IMR-90 (cell line): ENCODE data around the gene OPTN. TPM values are rescaled to one million over a fixed set of nuclear protein-coding genes. Genes with fewer than 3 reads are reported as not detected.

Experiments
- ATAC-seq: fragments of 200-7000 bp; cut with Tn5 transposase; 2 replicates; pipeline ENCODE4 v1.9.1; 2020; ENCODE audit warnings: low read depth, mild to moderate bottlenecking, moderate library complexity
- BruUV-seq: library from RNA; stranded (reverse); fragments of 400-500 nt; replicated peaks from 2 replicates; lab custom pipeline; 2021; lab: Mats Ljungman, UMichigan
- CTCF ChIA-PET: fragments of 300-600 bp; formaldehyde crosslinking; extraction: SDS; loops from one replicate; lab custom pipeline; 2021; ENCODE audit warnings: antibody characterized with exemption; lab: Yijun Ruan, JAX
- POLR2A ChIA-PET: fragments of 300-600 bp; sonication (Branson Sonifier 250); formaldehyde crosslinking; loops from one replicate; lab custom pipeline; 2022; ENCODE audit warnings: antibody characterized with exemption; ENCODE audit not compliant: unreplicated experiment; lab: Charles Lee
- DNase-seq: peaks from one replicate; pipeline ENCODE4 v3.0.0; 2013
- H2AFZ ChIP-seq: replicated peaks from 2 replicates; pipeline ENCODE3; 2013; ENCODE audit warnings: low read length, mild to moderate bottlenecking; ENCODE audit not compliant: poor library complexity
- H2AK5ac ChIP-seq: 2 replicates; pipeline ENCODE4 v1.6.1; 2013; ENCODE audit warnings: low read depth, low read length, inconsistent platforms
- H2AK9ac ChIP-seq: replicated peaks from 2 replicates; pipeline ENCODE3; 2013; ENCODE audit warnings: mild to moderate bottlenecking, low read depth, low read length, moderate library complexity; ENCODE audit not compliant: poor library complexity
- H2BK120ac ChIP-seq: 2 replicates; pipeline ENCODE4 v1.6.1; 2013; ENCODE audit warnings: low read depth, low read length, inconsistent platforms
- H2BK15ac ChIP-seq: 3 replicates; pipeline ENCODE4 v1.6.1; 2013; ENCODE audit warnings: low read depth, low read length, inconsistent platforms
- H2BK20ac ChIP-seq: 2 replicates; pipeline ENCODE4 v1.6.1; 2013; ENCODE audit warnings: low read depth, mild to moderate bottlenecking, inconsistent platforms, low read length, moderate library complexity
- H2BK5ac ChIP-seq: 2 replicates; pipeline ENCODE4 v1.6.1; 2013; ENCODE audit warnings: mild to moderate bottlenecking, low read depth, low read length, inconsistent platforms; ENCODE audit not compliant: poor library complexity, severe bottlenecking
- H3K14ac ChIP-seq: replicated peaks from 2 replicates; pipeline ENCODE4 v1.6.1; 2013; ENCODE audit warnings: low read depth, low read length, inconsistent platforms
- H3K18ac ChIP-seq: 2 replicates; pipeline ENCODE4 v1.6.1; 2013; ENCODE audit warnings: low read depth, low read length, control low read depth
- H3K23ac ChIP-seq: 2 replicates; pipeline ENCODE4 v1.6.1; 2013; ENCODE audit warnings: low read depth, low read length, inconsistent platforms
- H3K27ac ChIP-seq: 2 replicates; pipeline ENCODE4 v1.5.1; 2013; ENCODE audit warnings: mild to moderate bottlenecking, control low read depth, low read length; ENCODE audit not compliant: insufficient read depth
- H3K27me3 ChIP-seq: 2 replicates; pipeline ENCODE4 v1.6.1; 2013; ENCODE audit warnings: low read length; ENCODE audit not compliant: control insufficient read depth, insufficient read depth
- H3K36me3 ChIP-seq: 2 replicates; pipeline ENCODE4 v1.6.1; 2013; ENCODE audit warnings: low read length, mixed read lengths; ENCODE audit not compliant: control insufficient read depth, insufficient read depth
- H3K4ac ChIP-seq: 2 replicates; pipeline ENCODE4 v1.6.1; 2013; ENCODE audit warnings: low read depth, low read length, inconsistent platforms
- H3K4me1 ChIP-seq: 2 replicates; pipeline ENCODE4 v1.6.1; 2013; ENCODE audit warnings: low read length, mixed read lengths; ENCODE audit not compliant: control insufficient read depth, insufficient read depth
- H3K4me2 ChIP-seq: 2 replicates; pipeline ENCODE4 v1.6.1; 2013; ENCODE audit warnings: low read depth, mild to moderate bottlenecking, control low read depth, low read length, moderate library complexity
- H3K4me3 ChIP-seq: 2 replicates; pipeline ENCODE4 v1.5.1; 2013; ENCODE audit warnings: low read depth, mild to moderate bottlenecking, control low read depth, low read length, moderate library complexity; ENCODE audit not compliant: insufficient read depth
- H3K56ac ChIP-seq: 2 replicates; pipeline ENCODE4 v1.6.1; 2013; ENCODE audit warnings: low read length, inconsistent platforms; ENCODE audit not compliant: insufficient read depth; ENCODE audit errors: extremely low read depth
- H3K79me1 ChIP-seq, 2 experiments: 2 replicates each; pipeline ENCODE4 v1.6.1; 2013; ENCODE audit warnings: low read length in 2 of 2, inconsistent platforms in 1 of 2, low read depth in 1 of 2
- H3K9ac ChIP-seq: 2 replicates; pipeline ENCODE4 v1.6.1; 2013; ENCODE audit warnings: low read depth, low read length, control low read depth
- H3K9me1 ChIP-seq: 2 replicates; pipeline ENCODE4 v1.6.1; 2013; ENCODE audit warnings: low read length, inconsistent platforms; ENCODE audit not compliant: insufficient read depth
- H3K9me3 ChIP-seq: 2 replicates; pipeline ENCODE4 v1.6.1; 2013; ENCODE audit warnings: low read length; ENCODE audit not compliant: control insufficient read depth, insufficient read depth
- H4K20me1 ChIP-seq: 2 replicates; pipeline ENCODE4 v1.6.1; 2013; ENCODE audit warnings: low read length, inconsistent platforms; ENCODE audit not compliant: insufficient read depth
- H4K5ac ChIP-seq: 2 replicates; pipeline ENCODE4 v1.6.1; 2013; ENCODE audit warnings: mild to moderate bottlenecking, low read depth, low read length, control low read depth
- H4K8ac ChIP-seq, 2 experiments: 2 replicates each; pipeline ENCODE4 v1.6.1; 2013; ENCODE audit warnings: low read depth in 2 of 2, low read length in 2 of 2, control low read depth in 1 of 2, inconsistent platforms in 1 of 2
- H4K91ac ChIP-seq: 2 replicates; pipeline ENCODE4 v1.6.1; 2013; ENCODE audit warnings: low read depth, low read length, inconsistent platforms; ENCODE audit not compliant: insufficient read depth
- BHLHE40 ChIP-seq: fragments of 150-350 bp; IDR thresholded peaks from 2 replicates; pipeline ENCODE4 v1.6.1; 2016; ENCODE audit warnings: mild to moderate bottlenecking, low read depth, low read length
- CEBPB ChIP-seq: IDR thresholded peaks from 2 replicates; pipeline ENCODE4 v1.6.1; 2012; ENCODE audit warnings: low read depth, low read length, improper control_type of control experiment
- CHD1 ChIP-seq: IDR thresholded peaks from 2 replicates; pipeline ENCODE4 v1.6.1; 2012; ENCODE audit warnings: low read depth, low read length, improper control_type of control experiment
- MAFK ChIP-seq: IDR thresholded peaks from 2 replicates; pipeline ENCODE4 v1.6.1; 2012; ENCODE audit warnings: low read depth, low read length, improper control_type of control experiment
- MXI1 ChIP-seq: IDR thresholded peaks from 2 replicates; pipeline ENCODE4 v1.6.1; 2012; ENCODE audit warnings: low read depth, mild to moderate bottlenecking, low read length, moderate library complexity, borderline replicate concordance
- NFE2L2 ChIP-seq: fragments of 150-350 bp; IDR thresholded peaks from 2 replicates; pipeline ENCODE4 v1.6.1; 2016; ENCODE audit warnings: low read depth, mild to moderate bottlenecking, low read length
- POLR2A ChIP-seq: IDR thresholded peaks from 2 replicates; pipeline ENCODE4 v1.6.1; 2012; ENCODE audit warnings: mild to moderate bottlenecking, low read depth, low read length
- RAD21 ChIP-seq: IDR thresholded peaks from 2 replicates; pipeline ENCODE4 v1.6.1; 2012; ENCODE audit warnings: low read length, improper control_type of control experiment
- RFX5 ChIP-seq: IDR thresholded peaks from 2 replicates; pipeline ENCODE4 v1.8.0; 2012; ENCODE audit warnings: low read depth, mild to moderate bottlenecking, low read length, moderate library complexity
- WGBS, 2 experiments: methylation state at CpG; one replicate each; pipeline versions ENCODE4 v1.1.5 to v1.1.7; 2013; ENCODE audit warnings: missing lambda C conversion rate in 2 of 2; ENCODE audit not compliant: insufficient read length in 1 of 2; ENCODE audit errors: extremely low coverage in 2 of 2; 5-methylcytosine and 5-hydroxymethylcytosine counted together
- dilution Hi-C: fragments of 300-500 bp; cut with HindIII; formaldehyde crosslinking; loops from one replicate; pipeline ENCODE4 v1.14.3; 2018; ENCODE audit warnings: low sequenced_read_pairs; ENCODE audit not compliant: unreplicated experiment
- in situ Hi-C: fragments of 300-500 bp; cut with MboI; formaldehyde crosslinking; loops from 3 replicates; pipeline ENCODE4 v1.14.3; 2019; ENCODE audit warnings: low sequenced_read_pairs, inconsistent platforms, mixed read lengths
- intact Hi-C: fragments of 100-400 bp; cut with micrococcal nuclease; formaldehyde crosslinking; loops from 2 replicates; pipeline ENCODE4 v1.10.0; 2022
- polyA plus RNA-seq, 3 experiments: library from polyadenylated mRNA; depleted of rRNA; stranded (reverse); fragments of >200 nt; gene quantifications; 2 replicates each; pipeline ENCODE4 v1.2.3, GENCODE V29; 2012; ENCODE audit warnings: low replicate concordance in 1 of 3
- total RNA-seq: library from RNA; depleted of rRNA; stranded (reverse); fragments of >200 nt; gene quantifications from 2 replicates; pipeline ENCODE4 v1.2.3, GENCODE V29; 2012
- TF ChIP-seq, protein P1 (sequence below): conservative IDR thresholded peaks from 2 replicates; pipeline ENCODE4 v1.5.1; 2012; ENCODE audit warnings: mild to moderate bottlenecking, low read depth, low read length, improper control_type of control experiment
- TF ChIP-seq, protein P2 (sequence below): fragments of 150-350 bp; IDR thresholded peaks from 2 replicates; pipeline ENCODE4 v1.6.1; 2016; ENCODE audit warnings: low read depth, mild to moderate bottlenecking, low read length, moderate library complexity, borderline replicate concordance
- TF ChIP-seq, protein P3 (sequence below): fragments of 150-350 bp; IDR thresholded peaks from 2 replicates; pipeline ENCODE4 v1.6.1; 2017; ENCODE audit warnings: mild to moderate bottlenecking, antibody characterized with exemption, low read length, low read depth

The OPTN gene
- total and polyA plus RNA-seq, 2 of the 4 experiments (the other 2 are of a cell fraction) = 34.8 to 41.4 TPM

DNA sequence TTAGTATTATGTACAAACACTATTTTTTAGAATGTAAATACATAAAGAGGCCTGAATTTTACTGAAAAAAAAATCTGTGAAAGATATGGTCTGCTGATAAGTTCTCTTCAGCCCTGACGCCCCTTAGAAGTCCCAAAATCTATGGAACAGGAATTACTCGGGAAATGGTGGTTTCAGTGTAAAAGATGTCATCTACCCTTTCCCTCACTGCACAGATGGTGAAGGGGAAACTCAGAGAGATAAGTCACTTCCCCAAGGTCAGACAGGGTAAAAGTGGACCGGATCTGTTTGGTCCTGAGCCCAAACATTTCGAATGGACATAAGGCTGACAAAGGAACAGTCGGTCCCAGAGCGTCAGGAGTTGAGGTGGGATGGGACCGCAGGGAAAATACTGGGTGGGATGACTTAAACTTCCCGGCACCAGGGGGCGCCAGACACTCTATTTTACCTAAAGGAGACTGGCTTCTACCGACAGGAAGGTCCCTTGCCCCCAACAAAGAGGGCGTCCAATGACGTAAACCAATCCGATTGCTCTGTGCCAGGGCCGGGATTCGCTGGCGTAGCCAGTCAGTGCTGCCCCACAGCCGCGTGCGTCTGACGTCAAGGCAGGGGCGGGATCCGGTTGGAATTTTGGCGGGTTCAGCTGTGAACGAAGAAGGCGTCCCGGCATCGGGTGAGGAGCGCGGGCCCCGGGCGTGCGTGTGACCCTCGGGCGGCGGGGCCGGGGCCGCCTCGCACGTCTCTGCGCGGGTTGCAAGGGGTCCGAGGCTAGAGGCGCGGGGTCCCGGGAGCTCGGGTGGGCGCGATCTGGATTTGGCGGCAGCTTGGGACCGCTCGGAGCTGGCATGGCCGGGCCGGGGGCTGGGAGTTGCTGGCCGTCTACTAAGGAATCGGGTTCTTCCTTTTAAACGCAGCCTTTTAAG lies 61.2 kb downstream of the OPTN start, which contains the start of gene MCM10:
Gene MCM10, plus strand, starts transcription at position 625 of the 923 bp plus-strand sequence. CDS start 2,645 bp downstream, outside the sequence.
- no peaks in the 10 kb centered on the region for H3K27me3 ChIP-seq
- H4K5ac ChIP-seq = peak within 1 kb of the TSS; percentile 47; the same call in 1 of the 2 replicates
- dilution Hi-C loops (no loop called here), in situ Hi-C loops (no loop called here), intact Hi-C loops (loop anchor here (1.0 kb wide), 2 partner anchors 116 to 141 kb away; no protein-coding TSS in a partner anchor)
- H3K79me1 ChIP-seq = peaks cover 4 to 15% of the 10 kb centered on the region in 2 experiments; a peak in 3 of 4 replicates
- ATAC-seq = peak; percentile 100
- H3K14ac ChIP-seq = peak within 1 kb of the TSS; percentile 99
- H2BK20ac ChIP-seq = peak within 1 kb of the TSS; percentile 78; the same call in 1 of the 2 replicates
- no TSS peak for BruUV-seq
- POLR2A ChIA-PET = no interaction called here
- H2AFZ ChIP-seq = peak within 1 kb of the TSS; percentile 99
- no peaks in the 10 kb centered on the region; the same call in 1 of the 2 replicates for H3K4me1 ChIP-seq
- peak within 1 kb of the TSS; percentile 93 for H3K4ac ChIP-seq
- peak within 1 kb of the TSS; percentile 93 for H3K56ac ChIP-seq
- H2AK9ac ChIP-seq = peak within 1 kb of the TSS; percentile 86
- H3K4me3 ChIP-seq = peak within 1 kb of the TSS; percentile 50
- H4K8ac ChIP-seq = peak within 1 kb of the TSS; percentile 76 to 98
- peak; percentile 100 for DNase-seq
- H4K91ac ChIP-seq = peak within 1 kb of the TSS; percentile 80; the same call in 1 of the 2 replicates
- peak within 1 kb of the TSS; percentile 45 for H2BK5ac ChIP-seq
- H3K36me3 ChIP-seq = no peaks in the 10 kb centered on the region
- H3K4me2 ChIP-seq = peak within 1 kb of the TSS; percentile 86
- CTCF ChIA-PET = interaction anchor here (0.5 to 0.9 kb wide), 5 partner anchors 10 to 998 kb away, joined by 3 to 6 read pairs (median 3); no protein-coding TSS in a partner anchor
- no peaks in the 10 kb centered on the region; the same call in 1 of the 2 replicates for H3K9me1 ChIP-seq
- no peaks in the 10 kb centered on the region for H4K20me1 ChIP-seq
- 0% methylated on average over 37 of the region's 56 CpGs; no CpG with 5 or more reads in 1 of the 2 experiments for WGBS, 2 experiments
- no peak within 1 kb of the TSS; the same call in 2 of the 3 replicates for H2BK15ac ChIP-seq
- H3K23ac ChIP-seq = peak within 1 kb of the TSS; percentile 92
- peak within 1 kb of the TSS; percentile 89 for H2BK120ac ChIP-seq
- peak within 1 kb of the TSS; percentile 39; the same call in 1 of the 2 replicates for H3K27ac ChIP-seq
- no peaks in the 10 kb centered on the region for H3K9me3 ChIP-seq
- H3K18ac ChIP-seq = no peak within 1 kb of the TSS
- H3K9ac ChIP-seq = peak within 1 kb of the TSS; percentile 79
- no peak within 1 kb of the TSS; the same call in 1 of the 2 replicates for H2AK5ac ChIP-seq
- TF ChIP-seq, protein P1, sequence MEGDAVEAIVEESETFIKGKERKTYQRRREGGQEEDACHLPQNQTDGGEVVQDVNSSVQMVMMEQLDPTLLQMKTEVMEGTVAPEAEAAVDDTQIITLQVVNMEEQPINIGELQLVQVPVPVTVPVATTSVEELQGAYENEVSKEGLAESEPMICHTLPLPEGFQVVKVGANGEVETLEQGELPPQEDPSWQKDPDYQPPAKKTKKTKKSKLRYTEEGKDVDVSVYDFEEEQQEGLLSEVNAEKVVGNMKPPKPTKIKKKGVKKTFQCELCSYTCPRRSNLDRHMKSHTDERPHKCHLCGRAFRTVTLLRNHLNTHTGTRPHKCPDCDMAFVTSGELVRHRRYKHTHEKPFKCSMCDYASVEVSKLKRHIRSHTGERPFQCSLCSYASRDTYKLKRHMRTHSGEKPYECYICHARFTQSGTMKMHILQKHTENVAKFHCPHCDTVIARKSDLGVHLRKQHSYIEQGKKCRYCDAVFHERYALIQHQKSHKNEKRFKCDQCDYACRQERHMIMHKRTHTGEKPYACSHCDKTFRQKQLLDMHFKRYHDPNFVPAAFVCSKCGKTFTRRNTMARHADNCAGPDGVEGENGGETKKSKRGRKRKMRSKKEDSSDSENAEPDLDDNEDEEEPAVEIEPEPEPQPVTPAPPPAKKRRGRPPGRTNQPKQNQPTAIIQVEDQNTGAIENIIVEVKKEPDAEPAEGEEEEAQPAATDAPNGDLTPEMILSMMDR = peak; percentile 95
- TF ChIP-seq MAFK = no peak
- no peak for TF ChIP-seq CHD1
- TF ChIP-seq BHLHE40 = peak; percentile 87
- TF ChIP-seq RAD21 = peak; percentile 78
- no peak for TF ChIP-seq POLR2A
- 0 out of 2 replicates have a peak, but pooled peaks have one; percentile 49 for TF ChIP-seq RFX5
- TF ChIP-seq CEBPB = peak; percentile 24; the same call in 1 of the 2 replicates
- TF ChIP-seq, protein P2, sequence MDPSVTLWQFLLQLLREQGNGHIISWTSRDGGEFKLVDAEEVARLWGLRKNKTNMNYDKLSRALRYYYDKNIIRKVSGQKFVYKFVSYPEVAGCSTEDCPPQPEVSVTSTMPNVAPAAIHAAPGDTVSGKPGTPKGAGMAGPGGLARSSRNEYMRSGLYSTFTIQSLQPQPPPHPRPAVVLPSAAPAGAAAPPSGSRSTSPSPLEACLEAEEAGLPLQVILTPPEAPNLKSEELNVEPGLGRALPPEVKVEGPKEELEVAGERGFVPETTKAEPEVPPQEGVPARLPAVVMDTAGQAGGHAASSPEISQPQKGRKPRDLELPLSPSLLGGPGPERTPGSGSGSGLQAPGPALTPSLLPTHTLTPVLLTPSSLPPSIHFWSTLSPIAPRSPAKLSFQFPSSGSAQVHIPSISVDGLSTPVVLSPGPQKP = no peak
- TF ChIP-seq, protein P3, sequence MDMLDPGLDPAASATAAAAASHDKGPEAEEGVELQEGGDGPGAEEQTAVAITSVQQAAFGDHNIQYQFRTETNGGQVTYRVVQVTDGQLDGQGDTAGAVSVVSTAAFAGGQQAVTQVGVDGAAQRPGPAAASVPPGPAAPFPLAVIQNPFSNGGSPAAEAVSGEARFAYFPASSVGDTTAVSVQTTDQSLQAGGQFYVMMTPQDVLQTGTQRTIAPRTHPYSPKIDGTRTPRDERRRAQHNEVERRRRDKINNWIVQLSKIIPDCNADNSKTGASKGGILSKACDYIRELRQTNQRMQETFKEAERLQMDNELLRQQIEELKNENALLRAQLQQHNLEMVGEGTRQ = peak; percentile 55; the same call in 1 of the 2 replicates
- TF ChIP-seq NFE2L2 = no peak
- TF ChIP-seq MXI1 = peak; percentile 90
